HEK293T (cell line): ENCODE measurements around the gene CCNY.
"Not testable (repeated sequence)": the region's sequence is repeated elsewhere in the genome, so short reads cannot be mapped to it uniquely, and the experiment has no call there.

Source experiments
- CTCF ChIA-PET: fragments of 350-600 bp; formaldehyde crosslinking; extraction: SDS; loops from one replicate; lab custom pipeline; 2021; ENCODE audit warnings: antibody characterized with exemption, inconsistent platforms; lab: Yijun Ruan, JAX
- POLR2A ChIA-PET: fragments of 350-600 bp; formaldehyde crosslinking; extraction: SDS; loops from one replicate; lab custom pipeline; 2020; ENCODE audit warnings: antibody characterized with exemption, inconsistent platforms; lab: Yijun Ruan, JAX
- DNase-seq: peaks from one replicate; pipeline ENCODE4 v3.0.0; 2012; ENCODE audit warnings: mixed read lengths; ENCODE audit errors: extremely low spot score
- ARNT ChIP-seq: fragments of 450-650 bp; IDR thresholded peaks from 2 replicates; pipeline ENCODE4 v1.6.1; 2017; ENCODE audit warnings: mild to moderate bottlenecking
- BHLHE40 ChIP-seq: fragments of 450-650 bp; IDR thresholded peaks from 2 replicates; pipeline ENCODE4 v1.6.1; 2016; ENCODE audit warnings: mild to moderate bottlenecking, moderate library complexity, borderline replicate concordance
- CTBP1 ChIP-seq: fragments of 450-650 bp; IDR thresholded peaks from 2 replicates; pipeline ENCODE4 v1.6.1; 2016; ENCODE audit warnings: borderline replicate concordance
- ELF4 ChIP-seq: fragments of 450-650 bp; IDR thresholded peaks from 2 replicates; pipeline ENCODE4 v1.6.1; 2017; ENCODE audit warnings: antibody characterized with exemption
- FOXA1 ChIP-seq: fragments of 450-650 bp; IDR thresholded peaks from 2 replicates; pipeline ENCODE4 v1.6.1; 2016; ENCODE audit warnings: mild to moderate bottlenecking
- FOXK2 ChIP-seq: fragments of 450-650 bp; IDR thresholded peaks from 2 replicates; pipeline ENCODE4 v1.6.1; 2016; ENCODE audit warnings: mild to moderate bottlenecking
- FOXM1 ChIP-seq: fragments of 450-650 bp; IDR thresholded peaks from 2 replicates; pipeline ENCODE4 v1.6.1; 2017; ENCODE audit warnings: mild to moderate bottlenecking, borderline replicate concordance
- HDGF ChIP-seq: fragments of 450-650 bp; IDR thresholded peaks from 2 replicates; pipeline ENCODE4 v1.6.1; 2017; ENCODE audit warnings: antibody characterized with exemption, borderline replicate concordance
- L3MBTL2 ChIP-seq: fragments of 450-650 bp; conservative IDR thresholded peaks from 2 replicates; pipeline ENCODE4 v1.6.1; 2016; ENCODE audit warnings: mild to moderate bottlenecking
- LEF1 ChIP-seq: fragments of 450-650 bp; IDR thresholded peaks from 2 replicates; pipeline ENCODE4 v1.6.1; 2017; ENCODE audit warnings: mild to moderate bottlenecking, borderline replicate concordance
- NFRKB ChIP-seq: fragments of 450-650 bp; IDR thresholded peaks from 2 replicates; pipeline ENCODE4 v1.6.1; 2016; ENCODE audit warnings: mild to moderate bottlenecking, moderate library complexity
- SP1 ChIP-seq: fragments of 450-650 bp; IDR thresholded peaks from 2 replicates; pipeline ENCODE4 v1.6.1; 2017
- SUZ12 ChIP-seq: fragments of 450-650 bp; IDR thresholded peaks from 2 replicates; pipeline ENCODE4 v1.6.1; 2016; ENCODE audit warnings: mild to moderate bottlenecking
- TARDBP ChIP-seq: fragments of 450-650 bp; IDR thresholded peaks from 2 replicates; pipeline ENCODE4 v1.6.1; 2016
- ZNF384 ChIP-seq: fragments of 450-650 bp; IDR thresholded peaks from 2 replicates; pipeline ENCODE4 v1.6.1; 2016
- TF ChIP-seq, protein P1 (sequence below): fragments of 450-650 bp; IDR thresholded peaks from 2 replicates; pipeline ENCODE4 v1.6.1; 2016

The CCNY gene

GRCh38 chr10:35526746-35527145, 190.4 kb downstream of the CCNY start:
- TF ChIP-seq HDGF: no peak
- DNase-seq: no peak
- CTCF ChIA-PET: interaction anchor here (0.6 kb wide), 1 partner anchor 767 kb away, joined by 3 read pairs; no protein-coding TSS in a partner anchor
- POLR2A ChIA-PET: no interaction called here

- no peak for DNase-seq
- ChIA-PET CTCF (no interaction called here), POLR2A (no interaction called here)
- TF ChIP-seq LEF1 (no peak), SP1 (no peak), HDGF (no peak), SUZ12 (no peak), CTBP1 (no peak), ELF4 (no peak), TARDBP (no peak), ZNF384 (no peak), FOXM1 (no peak), FOXK2 (no peak), L3MBTL2 (no peak), NFRKB (no peak), BHLHE40 (no peak), FOXA1 (no peak), ARNT (no peak)
- TF ChIP-seq, protein P1, sequence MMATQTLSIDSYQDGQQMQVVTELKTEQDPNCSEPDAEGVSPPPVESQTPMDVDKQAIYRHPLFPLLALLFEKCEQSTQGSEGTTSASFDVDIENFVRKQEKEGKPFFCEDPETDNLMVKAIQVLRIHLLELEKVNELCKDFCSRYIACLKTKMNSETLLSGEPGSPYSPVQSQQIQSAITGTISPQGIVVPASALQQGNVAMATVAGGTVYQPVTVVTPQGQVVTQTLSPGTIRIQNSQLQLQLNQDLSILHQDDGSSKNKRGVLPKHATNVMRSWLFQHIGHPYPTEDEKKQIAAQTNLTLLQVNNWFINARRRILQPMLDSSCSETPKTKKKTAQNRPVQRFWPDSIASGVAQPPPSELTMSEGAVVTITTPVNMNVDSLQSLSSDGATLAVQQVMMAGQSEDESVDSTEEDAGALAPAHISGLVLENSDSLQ: no peak
Observed at GRCh38 chr10:35532141-35532540, 195.8 kb downstream of the CCNY start.

- TF ChIP-seq SUZ12 (no peak), FOXA1 (no peak), TARDBP (no peak), NFRKB (no peak), CTBP1 (no peak), ARNT (no peak), L3MBTL2 (no peak), ELF4 (no peak), ZNF384 (no peak), BHLHE40 (no peak), FOXK2 (no peak), HDGF (no peak), FOXM1 (no peak), SP1 (no peak), LEF1 (no peak)
- TF ChIP-seq, protein P1: no peak
- ChIA-PET POLR2A (interaction anchor here (1.1 kb wide), 1 partner anchor 14 kb away, joined by 3 read pairs; no protein-coding TSS in a partner anchor), CTCF (no interaction called here)
- no peak for DNase-seq
Observed at GRCh38 chr10:35533565-35533964, 197.3 kb downstream of the CCNY start.

GRCh38 chr10:35535136-35535535, 198.8 kb downstream of the CCNY start:
- TF ChIP-seq FOXA1 (no peak), TARDBP (no peak), CTBP1 (no peak), SP1 (no peak), FOXM1 (no peak), ELF4 (no peak), ARNT (no peak), ZNF384 (no peak), LEF1 (no peak), SUZ12 (no peak), L3MBTL2 (no peak), FOXK2 (no peak), BHLHE40 (no peak), HDGF (no peak), NFRKB (no peak)
- TF ChIP-seq, protein P1: no peak
- DNase-seq: no peak
- CTCF ChIA-PET: no interaction called here
- POLR2A ChIA-PET: no interaction called here

DNA sequence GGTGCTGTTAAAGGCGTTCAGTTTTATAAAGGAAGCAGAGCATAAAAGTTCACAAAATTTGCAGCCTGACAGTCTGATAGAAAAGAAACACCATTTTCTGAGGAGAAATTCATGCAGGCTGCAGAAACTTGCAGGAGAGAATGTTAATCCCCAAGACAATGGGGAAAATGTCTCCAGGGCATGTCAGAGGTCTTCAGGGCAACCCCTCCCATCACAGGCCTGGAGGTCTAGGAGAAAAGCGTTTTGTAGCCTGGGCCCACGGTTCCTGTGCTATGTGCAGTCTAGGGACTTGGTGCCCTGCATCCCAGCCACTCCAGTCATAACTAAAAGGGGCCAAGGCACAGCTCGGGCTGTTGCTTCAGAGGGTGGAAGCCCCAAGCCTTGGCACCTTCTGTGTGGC, 200.5 kb downstream of the CCNY start:
- ChIA-PET CTCF (no interaction called here), POLR2A (no interaction called here)
- TF ChIP-seq FOXK2: no peak
- no peak for TF ChIP-seq ARNT
- no peak for TF ChIP-seq SUZ12
- TF ChIP-seq TARDBP: no peak
- no peak for TF ChIP-seq SP1
- TF ChIP-seq ZNF384: no peak
- TF ChIP-seq FOXM1: no peak
- TF ChIP-seq L3MBTL2: no peak
- TF ChIP-seq NFRKB: no peak
- TF ChIP-seq HDGF: no peak
- no peak for TF ChIP-seq BHLHE40
- no peak for TF ChIP-seq LEF1
- TF ChIP-seq FOXA1: no peak
- TF ChIP-seq, protein P1: no peak
- DNase-seq: no peak

DNA sequence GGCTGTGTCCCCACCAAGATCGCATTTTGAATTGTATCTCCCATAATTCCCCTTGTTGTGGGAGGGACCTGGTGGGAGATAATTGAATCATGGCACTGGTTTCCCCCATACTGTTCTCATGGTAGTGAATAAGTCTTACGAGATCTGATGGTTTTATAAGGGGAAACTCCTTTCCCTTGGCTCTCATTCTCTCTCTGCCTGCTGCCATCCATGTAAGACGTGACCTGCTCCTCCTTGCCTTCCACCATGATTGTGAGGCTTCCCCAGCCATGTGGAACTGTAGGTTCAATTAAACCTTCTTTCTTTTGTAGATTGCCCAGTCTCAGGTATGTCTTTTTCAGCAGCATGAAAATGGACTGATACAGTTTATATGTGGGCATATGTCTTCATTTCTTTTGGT, 201.6 kb downstream of the CCNY start:
- POLR2A ChIA-PET, DNase-seq: not testable (repeated sequence)
- CTCF ChIA-PET: interaction anchor here (0.6 kb wide), 1 partner anchor 35 kb away, joined by 3 read pairs; no protein-coding TSS in a partner anchor
